H1 (cell line): ENCODE data around the gene C1GALT1. TPM values are rescaled to one million over a fixed set of nuclear protein-coding genes. Genes with fewer than 3 reads are reported as not detected.

Experiments
- CTCF ChIA-PET: fragments of 300-600 bp; sonication (Branson Sonifier 250); formaldehyde crosslinking; loops from one replicate; lab custom pipeline; 2021; ENCODE audit not compliant: partially characterized antibody; lab: Charles Lee
- POLR2A ChIA-PET: fragments of 300-600 bp; sonication (Branson Sonifier 250); formaldehyde crosslinking; loops from one replicate; lab custom pipeline; 2021; ENCODE audit warnings: inconsistent platforms; ENCODE audit not compliant: partially characterized antibody; lab: Charles Lee
- DNase-seq, 2 experiments: peaks; one replicate each; pipeline versions ENCODE4 v3.0.0 to v3.0.0-alpha.2; 2010 to 2022; ENCODE audit warnings: low spot score in 2 of 2, low read depth in 1 of 2, mixed read lengths in 1 of 2
- FAIRE-seq: peaks from 2 replicates; lab custom pipeline; 2011; peaks lifted over from hg19 to GRCh38; lab: Jason Lieb, UNC
- H2AFZ ChIP-seq: 2 replicates; pipeline ENCODE4 v1.8.1; 2012; ENCODE audit warnings: low read length, inconsistent platforms
- H2AK5ac ChIP-seq: 2 replicates; pipeline ENCODE4 v1.6.1; 2013; ENCODE audit warnings: low read depth, low read length
- H2BK120ac ChIP-seq: replicated peaks from 2 replicates; pipeline ENCODE3; 2013; ENCODE audit warnings: low read depth, low read length, inconsistent platforms
- H2BK12ac ChIP-seq: 2 replicates; pipeline ENCODE4 v1.6.1; 2013; ENCODE audit warnings: low read depth, low read length
- H2BK15ac ChIP-seq: 2 replicates; pipeline ENCODE4 v1.6.1; 2013; ENCODE audit warnings: low read length
- H2BK20ac ChIP-seq: 2 replicates; pipeline ENCODE4 v1.6.1; 2013; ENCODE audit warnings: low read length
- H2BK5ac ChIP-seq: 2 replicates; pipeline ENCODE4 v1.6.1; 2013; ENCODE audit warnings: low read depth, low read length
- H3K14ac ChIP-seq: 2 replicates; pipeline ENCODE4 v1.6.1; 2013; ENCODE audit warnings: inconsistent platforms; ENCODE audit not compliant: insufficient read length
- H3K18ac ChIP-seq: 2 replicates; pipeline ENCODE4 v1.6.1; 2013; ENCODE audit warnings: low read length; ENCODE audit errors: extremely low read depth
- H3K23ac ChIP-seq: 2 replicates; pipeline ENCODE4 v1.6.1; 2013; ENCODE audit warnings: inconsistent platforms; ENCODE audit not compliant: insufficient read length
- H3K23me2 ChIP-seq: 2 replicates; pipeline ENCODE4 v1.6.1; 2013; ENCODE audit warnings: low read depth, low read length
- H3K27ac ChIP-seq: 2 replicates; pipeline ENCODE4 v1.6.1; 2011; ENCODE audit warnings: low read depth, low read length, inconsistent platforms
- H3K27me3 ChIP-seq, 4 experiments: replicated peaks in 1 of 4; 1 replicate in 1 of 4; 2 replicates in 3 of 4; pipeline versions ENCODE4 v1.6.1 to v1.8.1; 2011 to 2013; ENCODE audit warnings: low read length in 3 of 4, mild to moderate bottlenecking in 3 of 4, inconsistent platforms in 2 of 4, mixed read lengths in 2 of 4, moderate library complexity in 1 of 4; ENCODE audit not compliant: control insufficient read depth in 3 of 4, insufficient read depth in 3 of 4; ENCODE audit errors: extremely low read depth in 1 of 4
- H3K36me3 ChIP-seq, 4 experiments: 2 replicates each; pipeline versions ENCODE4 v1.6.1 to v1.8.1; 2011 to 2013; ENCODE audit warnings: mild to moderate bottlenecking in 4 of 4, low read length in 3 of 4, moderate library complexity in 2 of 4, control low read depth in 1 of 4, inconsistent platforms in 1 of 4; ENCODE audit not compliant: insufficient read depth in 4 of 4, control insufficient read depth in 2 of 4
- H3K4ac ChIP-seq: replicated peaks from 2 replicates; pipeline ENCODE3; 2013; ENCODE audit warnings: low read length, low read depth, mixed read lengths, inconsistent platforms; ENCODE audit not compliant: insufficient read length
- H3K4me1 ChIP-seq, 4 experiments: replicated peaks in 1 of 4; 1 replicate in 1 of 4; 2 replicates in 3 of 4; pipeline versions ENCODE4 v1.6.1 to v1.8.1; 2011 to 2013; ENCODE audit warnings: low read length in 3 of 4, inconsistent platforms in 2 of 4, mixed read lengths in 1 of 4; ENCODE audit not compliant: insufficient read depth in 4 of 4, control insufficient read depth in 3 of 4
- H3K4me2 ChIP-seq, 2 experiments: 2 replicates each; pipeline versions ENCODE4 v1.6.1 to v1.8.1; 2011 to 2013; ENCODE audit warnings: low read depth in 2 of 2, low read length in 2 of 2, control low read depth in 1 of 2, inconsistent platforms in 1 of 2, mild to moderate bottlenecking in 1 of 2; ENCODE audit not compliant: insufficient read depth in 1 of 2
- H3K4me3 ChIP-seq, 4 experiments: fragments of 200-600, 300-600 bp in 1 of 4; sonication (generic), shearing (Covaris generic), sonication (Bioruptor Twin) in 1 of 4; 2 replicates each; pipeline versions ENCODE4 v1.5.1 to v1.8.1; 2011 to 2016; ENCODE audit warnings: low read length in 4 of 4, low read depth in 3 of 4, control low read depth in 2 of 4, inconsistent platforms in 2 of 4, mild to moderate bottlenecking in 2 of 4, mixed read lengths in 1 of 4, moderate library complexity in 1 of 4; ENCODE audit not compliant: insufficient read depth in 2 of 4; ENCODE audit errors: extremely low read depth in 1 of 4
- H3K56ac ChIP-seq: replicated peaks from 2 replicates; pipeline ENCODE3; 2013; ENCODE audit warnings: low read depth, mild to moderate bottlenecking, mixed read lengths, low read length, inconsistent platforms; ENCODE audit not compliant: insufficient read length
- H3K79me1 ChIP-seq: 2 replicates; pipeline ENCODE4 v1.6.1; 2013; ENCODE audit warnings: low read depth, low read length, control low read depth
- H3K79me2 ChIP-seq, 2 experiments: 2 replicates each; pipeline versions ENCODE4 v1.6.1 to v1.8.1; 2012 to 2013; ENCODE audit warnings: low read length in 2 of 2, mild to moderate bottlenecking in 2 of 2, inconsistent platforms in 1 of 2; ENCODE audit not compliant: insufficient read depth in 2 of 2, control insufficient read depth in 1 of 2
- H3K9ac ChIP-seq, 4 experiments: replicated peaks in 1 of 4; 1 replicate in 1 of 4; 2 replicates in 3 of 4; pipeline versions ENCODE4 v1.6.1 to v1.8.1; 2011 to 2013; ENCODE audit warnings: low read depth in 3 of 4, low read length in 3 of 4, control low read depth in 2 of 4, mild to moderate bottlenecking in 2 of 4, moderate library complexity in 2 of 4, inconsistent platforms in 1 of 4; ENCODE audit errors: extremely low read depth in 1 of 4
- H3K9me3 ChIP-seq, 2 experiments: 2 replicates each; pipeline versions ENCODE4 v1.6.1 to v1.8.1; 2012 to 2013; ENCODE audit warnings: mild to moderate bottlenecking in 2 of 2, moderate library complexity in 2 of 2, control low read depth in 1 of 2, inconsistent platforms in 1 of 2, low read depth in 1 of 2, low read length in 1 of 2, mixed read lengths in 1 of 2; ENCODE audit not compliant: insufficient read depth in 2 of 2
- H4K20me1 ChIP-seq, 2 experiments: replicated peaks in 1 of 2; 2 replicates each; pipeline versions ENCODE3 to v1.8.1; 2011 to 2013; ENCODE audit warnings: inconsistent platforms in 2 of 2, low read length in 2 of 2, mild to moderate bottlenecking in 1 of 2; ENCODE audit not compliant: insufficient read depth in 2 of 2, control insufficient read depth in 1 of 2
- H4K5ac ChIP-seq: 2 replicates; pipeline ENCODE4 v1.6.1; 2013; ENCODE audit warnings: low read length, low read depth, mixed read lengths, inconsistent platforms; ENCODE audit not compliant: insufficient read length
- H4K8ac ChIP-seq: 2 replicates; pipeline ENCODE4 v1.8.0; 2013; ENCODE audit warnings: mild to moderate bottlenecking, moderate library complexity, low read length, inconsistent platforms; ENCODE audit not compliant: insufficient read depth; ENCODE audit errors: extremely low read depth
- H4K91ac ChIP-seq: replicated peaks from 2 replicates; pipeline ENCODE3; 2013; ENCODE audit warnings: low read length, mixed read lengths, inconsistent platforms; ENCODE audit not compliant: insufficient read length
- WGBS, 2 experiments: shearing (Covaris generic) in 1 of 2; methylation state at CpG; one replicate each; pipeline versions ENCODE4 v1.1.6 to v1.1.7; 2013 to 2015; ENCODE audit warnings: low lambda C conversion rate in 2 of 2, mixed read lengths in 2 of 2, inconsistent platforms in 1 of 2, low coverage in 1 of 2, missing lambda C conversion rate in 1 of 2; ENCODE audit not compliant: insufficient replicate concordance in 2 of 2, insufficient coverage in 1 of 2, insufficient read length in 1 of 2; ENCODE audit errors: extremely low coverage in 1 of 2, missing lambda C conversion rate in 1 of 2; 5-methylcytosine and 5-hydroxymethylcytosine counted together
- polyA plus RNA-seq, 7 experiments: library from polyadenylated mRNA; depleted of rRNA in 3 of 7; stranded (reverse) in 5 of 7; unstranded in 2 of 7; fragments of >200 nt in 5 of 7; fragments of 200-250 nt in 2 of 7; gene quantifications; 1 replicate in 5 of 7; 2 replicates in 1 of 7; 4 replicates in 1 of 7; pipeline versions ENCODE4 v1.2.1 to v1.2.3, GENCODE V29; 2011 to 2013; ENCODE audit warnings: missing spikeins in 2 of 7, mixed read lengths in 2 of 7
- total RNA-seq: library from RNA; stranded (reverse); fragmentation: NEBNext Ultra II Directional; extraction: Animal tissue kit (Norgen Biotek cat#: 25700); gene quantifications from 2 replicates; pipeline ENCODE4 v1.2.1, GENCODE V29; 2021

The C1GALT1 gene
- total and polyA plus RNA-seq, 2 of the 8 experiments (the other 6 are each of a cell fraction or from before 2014, with no cell fraction given) = 18.7 to 94.2 TPM

DNA sequence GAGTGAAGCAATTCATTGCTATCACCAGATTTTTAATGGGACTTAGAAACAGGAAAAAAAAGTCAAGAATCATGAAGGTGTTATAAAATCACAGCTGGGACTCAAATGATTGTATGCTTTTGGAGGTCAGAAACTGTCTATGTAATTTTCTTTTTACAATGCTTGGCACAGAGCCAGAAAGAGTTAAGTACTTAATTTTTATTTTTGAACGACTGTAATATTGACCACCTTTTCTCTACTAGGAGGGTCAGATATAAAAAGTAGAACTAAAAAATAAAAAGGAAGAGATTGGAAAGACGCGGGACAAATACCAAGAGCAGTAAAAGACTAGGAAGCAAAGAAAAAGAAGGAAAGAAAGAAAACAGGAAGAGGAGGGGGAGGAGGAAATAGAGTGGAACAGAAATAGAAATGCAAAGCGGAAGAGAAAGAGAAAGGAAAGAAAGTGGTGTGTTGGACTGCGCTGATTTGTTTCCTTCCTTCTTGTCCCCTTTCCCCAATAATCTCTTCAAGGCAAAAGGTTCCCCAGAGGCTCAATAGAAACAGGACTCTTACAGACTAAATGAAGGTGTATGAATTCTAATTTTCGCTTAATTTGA is 23.2 kb upstream of the C1GALT1 start:
- ChIA-PET CTCF (no interaction called here), POLR2A (no interaction called here)
- Histone ChIP-seq H3K18ac (no peak overlapping the region), H4K20me1 (no peaks in the 10 kb centered on the region), H4K5ac (no peak overlapping the region), H2BK120ac (no peak overlapping the region), H3K27me3 (no peaks in the 10 kb centered on the region), H2BK15ac (no peak overlapping the region), H4K8ac (no peak overlapping the region), H4K91ac (no peak overlapping the region), H3K56ac (no peak overlapping the region), H3K9me3 (peaks cover 0 to 6% of the 10 kb centered on the region in 2 experiments; a peak in 2 of 4 replicates), H3K14ac (no peak overlapping the region), H3K79me2 (no peaks in the 10 kb centered on the region), H2BK5ac (no peak overlapping the region), H3K79me1 (no peaks in the 10 kb centered on the region), H2BK12ac (no peak overlapping the region), H2BK20ac (no peak overlapping the region), H3K4me3 (no peak overlapping the region), H2AFZ (no peak overlapping the region), H2AK5ac (no peak overlapping the region), H3K4ac (no peak overlapping the region), H3K36me3 (no peaks in the 10 kb centered on the region), H3K23ac (no peak overlapping the region), H3K4me2 (no peak overlapping the region), H3K4me1 (no peaks in the 10 kb centered on the region), H3K27ac (no peak overlapping the region), H3K23me2 (no peaks in the 10 kb centered on the region), H3K9ac (peak overlapping the region in 1 of 4 experiments; percentile 49; a peak in 1 of 7 replicates)
- FAIRE-seq (no peak), DNase-seq (no peak)
- 84% methylated on average over 6 of the region's 6 CpGs; no CpG with 5 or more reads in 1 of the 2 experiments for WGBS, 2 experiments
